DOHH2 (cell line): ENCODE data around the gene TPCN1.

Source experiments
- CTCF ChIP-seq: fragments of 200-600 bp; sonication (generic); IDR thresholded peaks from one replicate; pipeline ENCODE4 v1.5.1; 2014; ENCODE audit warnings: antibody characterized with exemption, mild to moderate bottlenecking, low read depth, low read length; ENCODE audit not compliant: poor library complexity, severe bottlenecking
- EZH2phosphoT487 ChIP-seq: fragments of 200-600 bp; sonication (generic); IDR thresholded peaks from 2 replicates; pipeline ENCODE4 v1.6.1; 2017; ENCODE audit warnings: borderline replicate concordance, mild to moderate bottlenecking, antibody characterized with exemption, low read length, moderate library complexity, mixed read lengths

- TF ChIP-seq CTCF: no peak
- no peak for TF ChIP-seq EZH2phosphoT487
Measured at GRCh38 chr12:113200021-113200797, 21.1 kb upstream of the TPCN1 start.
